Measurements from ENCODE around the gene NOP9. TPM values are rescaled to one million over a fixed set of nuclear protein-coding genes. Genes with fewer than 3 reads are reported as not detected.

NOP9 gene
- total RNA-seq, 4 donors from 2014 or later = 18.8 to 20.9 (median 19.3) TPM

GRCh38 chr14:24292118-24292807 lies 7.4 kb upstream of the NOP9 start:
- in situ Hi-C loops (cut with MboI; ENCODE audit: low pct_ligation_motif_present in 1 of 4, low pct_unique_long_range_greater_than_20kb in 1 of 4, low sequenced_read_pairs in 3 of 4) = loop anchor here in 1 of 4 donors (5.0 kb wide), 1 partner anchor 45 kb away; no protein-coding TSS in a partner anchor
- Histone ChIP-seq H3K27ac (no peak overlapping the region), H3K4me1 (peaks cover 0 to 8% (median 3%) of the 10 kb centered on the region in 4 donors), H3K36me3 (peaks cover 0 to 37% (median 17%) of the 10 kb centered on the region in 4 donors), H3K9me3 (no peaks in the 10 kb centered on the region), H3K4me3 (no peak overlapping the region), H3K27me3 (no peaks in the 10 kb centered on the region)
- intact Hi-C loops (cut with DNase I; ENCODE audit: low total_unique reads) = no loop called here
- no peak for TF ChIP-seq EP300 (IDR thresholded peaks at IDR 0.05; ENCODE audit: low read depth)
- TF ChIP-seq CTCF (IDR thresholded peaks at IDR 0.05) = no peak
- TF ChIP-seq POLR2AphosphoS5 (IDR thresholded peaks at IDR 0.05) = no peak
- no peak for TF ChIP-seq POLR2A (IDR thresholded peaks at IDR 0.05)
- WGBS, 2 donors (ENCODE audit: low coverage in 1 of 2) = 97 to 100% methylated on average over 1 to 11 of the region's 11 CpGs
- no peak for DNase-seq

GRCh38 chr14:24293525-24293924 lies 6.1 kb upstream of the NOP9 start:
- Histone ChIP-seq H3K4me3 (no peak overlapping the region), H3K27ac (no peak overlapping the region), H3K4me1 (peaks cover 1 to 21% (median 6%) of the 10 kb centered on the region in 4 donors), H3K36me3 (peaks cover 0 to 37% (median 17%) of the 10 kb centered on the region in 4 donors), H3K27me3 (no peaks in the 10 kb centered on the region), H3K9me3 (no peaks in the 10 kb centered on the region)
- DNase-seq = no peak
- 93 to 96% methylated on average over 2 of the region's 2 CpGs for whole genome bisulfite sequencing, 2 donors (ENCODE audit: low coverage in 1 of 2)
- intact Hi-C loops (cut with DNase I; ENCODE audit: low total_unique reads) (no loop called here), in situ Hi-C loops (cut with MboI; ENCODE audit: low pct_ligation_motif_present in 1 of 4, low pct_unique_long_range_greater_than_20kb in 1 of 4, low sequenced_read_pairs in 3 of 4) (loop anchor here in 1 of 4 donors (5.0 kb wide), 1 partner anchor 46 kb away; no protein-coding TSS in a partner anchor)
- TF ChIP-seq POLR2A (IDR thresholded peaks at IDR 0.05) (no peak), EP300 (IDR thresholded peaks at IDR 0.05; ENCODE audit: low read depth) (no peak), CTCF (IDR thresholded peaks at IDR 0.05) (no peak), POLR2AphosphoS5 (IDR thresholded peaks at IDR 0.05) (no peak)

- 64 to 73% methylated on average over 8 to 12 of the region's 12 CpGs for WGBS, 2 donors (ENCODE audit: low coverage in 1 of 2)
- in situ Hi-C loops (cut with MboI; ENCODE audit: low pct_ligation_motif_present in 1 of 4, low pct_unique_long_range_greater_than_20kb in 1 of 4, low sequenced_read_pairs in 3 of 4) (loop anchor here in 1 of 4 donors (5.0 kb wide), 1 partner anchor 54 kb away; the partner anchor contains the start of gene TINF2), intact Hi-C loops (cut with DNase I; ENCODE audit: low total_unique reads) (loop anchor here (5.0 kb wide), 1 partner anchor 159 kb away; the partner anchor contains the start of gene PSME1)
- peaks cover 0 to 23% (median 9%) of the 10 kb centered on the region in 4 donors for H3K36me3 ChIP-seq
- no peaks in the 10 kb centered on the region for H3K27me3 ChIP-seq
- H3K27ac ChIP-seq = peak overlapping the region in 1 of 4 donors; percentile 28
- DNase-seq = peak; percentile 54
- peaks cover 18 to 43% (median 24%) of the 10 kb centered on the region in 4 donors for H3K4me1 ChIP-seq
- TF ChIP-seq CTCF (IDR thresholded peaks at IDR 0.05) (peak; percentile 49 to 70 (median 68)), POLR2A (IDR thresholded peaks at IDR 0.05) (no peak)
- no peaks in the 10 kb centered on the region for H3K9me3 ChIP-seq
- no peak overlapping the region for H3K4me3 ChIP-seq
Observed at GRCh38 chr14:24296341-24297157, 3.1 kb upstream of the NOP9 start.

All from transverse colon (tissue), 4 donors.